Astrocyte (in vitro differentiated cells and primary cell): ENCODE data around the gene ZNF839. TPM values are rescaled to one million over a fixed set of nuclear protein-coding genes. Genes with fewer than 3 reads are reported as not detected.

Experiments
- DNase-seq: peaks from one replicate; pipeline ENCODE4 v3.0.0-alpha.2; 2010; ENCODE audit warnings: low read depth
- FAIRE-seq: peaks from 2 replicates; lab custom pipeline; 2011; peaks lifted over from hg19 to GRCh38; lab: Jason Lieb, UNC
- H2AFZ ChIP-seq: 2 replicates; pipeline ENCODE4 v1.6.0; 2012; ENCODE audit warnings: low read depth, low read length, inconsistent platforms
- H3K27ac ChIP-seq: 2 replicates; pipeline ENCODE4 v1.5.1; 2011; ENCODE audit warnings: low read depth, low read length, inconsistent platforms
- H3K27me3 ChIP-seq: 2 replicates; pipeline ENCODE4 v1.6.0; 2011; ENCODE audit warnings: low read length, inconsistent platforms; ENCODE audit not compliant: insufficient read depth
- H3K36me3 ChIP-seq: 2 replicates; pipeline ENCODE4 v1.5.1; 2011; ENCODE audit warnings: low read length, inconsistent platforms; ENCODE audit not compliant: insufficient read depth
- H3K4me1 ChIP-seq: 2 replicates; pipeline ENCODE4 v1.5.1; 2011; ENCODE audit warnings: low read length, inconsistent platforms; ENCODE audit not compliant: insufficient read depth
- H3K4me2 ChIP-seq: 2 replicates; pipeline ENCODE4 v1.6.0; 2012; ENCODE audit warnings: low read length, inconsistent platforms
- H3K4me3 ChIP-seq: 2 replicates; pipeline ENCODE4 v1.5.1; 2011; ENCODE audit warnings: low read depth, mild to moderate bottlenecking, low read length, inconsistent platforms; ENCODE audit not compliant: insufficient read depth
- H3K79me2 ChIP-seq: 2 replicates; pipeline ENCODE4 v1.6.0; 2012; ENCODE audit warnings: mild to moderate bottlenecking, low read length, inconsistent platforms; ENCODE audit not compliant: insufficient read depth
- H3K9ac ChIP-seq: 2 replicates; pipeline ENCODE4 v1.6.0; 2012; ENCODE audit warnings: mild to moderate bottlenecking, low read length, inconsistent platforms
- H3K9me3 ChIP-seq: 2 replicates; pipeline ENCODE4 v1.5.1; 2012; ENCODE audit warnings: low read depth, mild to moderate bottlenecking, low read length, inconsistent platforms; ENCODE audit not compliant: insufficient read depth
- H4K20me1 ChIP-seq: 2 replicates; pipeline ENCODE4 v1.6.0; 2012; ENCODE audit warnings: low read length, inconsistent platforms; ENCODE audit not compliant: insufficient read depth
- H3K27ac Mint-ChIP-seq: one replicate; pipeline ENCODE4 v1.8.0; 2021; ENCODE audit warnings: mild to moderate bottlenecking, mixed read lengths; ENCODE audit not compliant: unreplicated experiment
- H3K27me3 Mint-ChIP-seq: one replicate; pipeline ENCODE4 v1.8.0; 2021; ENCODE audit warnings: low read depth, mixed read lengths; ENCODE audit not compliant: unreplicated experiment
- H3K36me3 Mint-ChIP-seq: one replicate; pipeline ENCODE4 v1.8.0; 2021; ENCODE audit warnings: low read depth, mixed read lengths; ENCODE audit not compliant: unreplicated experiment
- H3K4me1 Mint-ChIP-seq: one replicate; pipeline ENCODE4 v1.8.0; 2021; ENCODE audit warnings: low read depth, mixed read lengths; ENCODE audit not compliant: unreplicated experiment
- H3K4me3 Mint-ChIP-seq: one replicate; pipeline ENCODE4 v1.8.0; 2021; ENCODE audit warnings: mild to moderate bottlenecking, moderate library complexity, mixed read lengths; ENCODE audit not compliant: unreplicated experiment
- H3K9me3 Mint-ChIP-seq: one replicate; pipeline ENCODE4 v1.8.0; 2021; ENCODE audit warnings: mild to moderate bottlenecking, mixed read lengths; ENCODE audit not compliant: unreplicated experiment
- EZH2 ChIP-seq: IDR thresholded peaks from 2 replicates; pipeline ENCODE4 v1.6.1; 2012; ENCODE audit warnings: mild to moderate bottlenecking, low read length, inconsistent platforms; ENCODE audit not compliant: insufficient read depth
- total RNA-seq: library from RNA; stranded (reverse); gene quantifications from 2 replicates; pipeline ENCODE4 v1.2.1, GENCODE V29; 2021
- TF ChIP-seq, protein P1 (sequence below): IDR thresholded peaks from 2 replicates; pipeline ENCODE4 v1.5.1; 2011; ENCODE audit warnings: low read depth, mild to moderate bottlenecking, inconsistent platforms, low read length, moderate library complexity; ENCODE audit not compliant: insufficient read depth

Gene ZNF839
- total RNA-seq, 1 donor from 2014 or later: 8.0 TPM

DNA sequence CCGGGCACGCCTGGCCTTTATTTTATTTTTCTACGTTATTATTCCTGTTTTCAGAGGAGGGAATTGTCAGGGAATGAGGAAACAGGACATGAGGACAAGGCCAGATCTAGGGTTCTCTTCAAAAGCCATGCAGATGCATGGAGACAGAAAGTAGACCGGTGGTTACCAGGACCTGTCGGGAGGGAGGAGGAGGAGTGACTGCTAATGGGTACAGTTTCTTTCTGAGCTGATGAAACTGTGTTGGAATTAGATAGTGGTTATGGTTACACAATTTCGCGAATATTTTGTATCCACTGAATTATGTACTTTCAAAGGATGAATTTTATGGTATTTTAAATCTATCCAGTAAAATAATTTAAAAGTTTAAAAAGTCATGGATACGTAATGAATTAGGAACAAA lies 11.3 kb downstream of the ZNF839 start:
- Histone ChIP-seq H3K36me3 (peaks cover 4% of the 10 kb centered on the region), H3K4me2 (no peak overlapping the region), H3K9ac (no peak overlapping the region), H4K20me1 (no peaks in the 10 kb centered on the region), H2AFZ (no peak overlapping the region), H3K4me3 (no peak overlapping the region), H3K4me1 (no peaks in the 10 kb centered on the region), H3K27me3 (no peaks in the 10 kb centered on the region), H3K79me2 (no peaks in the 10 kb centered on the region), H3K27ac (no peak overlapping the region), H3K9me3 (no peaks in the 10 kb centered on the region)
- TF ChIP-seq, protein P1, sequence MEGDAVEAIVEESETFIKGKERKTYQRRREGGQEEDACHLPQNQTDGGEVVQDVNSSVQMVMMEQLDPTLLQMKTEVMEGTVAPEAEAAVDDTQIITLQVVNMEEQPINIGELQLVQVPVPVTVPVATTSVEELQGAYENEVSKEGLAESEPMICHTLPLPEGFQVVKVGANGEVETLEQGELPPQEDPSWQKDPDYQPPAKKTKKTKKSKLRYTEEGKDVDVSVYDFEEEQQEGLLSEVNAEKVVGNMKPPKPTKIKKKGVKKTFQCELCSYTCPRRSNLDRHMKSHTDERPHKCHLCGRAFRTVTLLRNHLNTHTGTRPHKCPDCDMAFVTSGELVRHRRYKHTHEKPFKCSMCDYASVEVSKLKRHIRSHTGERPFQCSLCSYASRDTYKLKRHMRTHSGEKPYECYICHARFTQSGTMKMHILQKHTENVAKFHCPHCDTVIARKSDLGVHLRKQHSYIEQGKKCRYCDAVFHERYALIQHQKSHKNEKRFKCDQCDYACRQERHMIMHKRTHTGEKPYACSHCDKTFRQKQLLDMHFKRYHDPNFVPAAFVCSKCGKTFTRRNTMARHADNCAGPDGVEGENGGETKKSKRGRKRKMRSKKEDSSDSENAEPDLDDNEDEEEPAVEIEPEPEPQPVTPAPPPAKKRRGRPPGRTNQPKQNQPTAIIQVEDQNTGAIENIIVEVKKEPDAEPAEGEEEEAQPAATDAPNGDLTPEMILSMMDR: no peak
- no peak for TF ChIP-seq EZH2
- H3K4me1 Mint-ChIP-seq: no peaks in the 10 kb centered on the region
- no peaks in the 10 kb centered on the region for H3K9me3 Mint-ChIP-seq
- H3K36me3 Mint-ChIP-seq: peaks cover 4% of the 10 kb centered on the region
- DNase-seq: no peak
- no peak overlapping the region for H3K4me3 Mint-ChIP-seq
- no peak overlapping the region for H3K27ac Mint-ChIP-seq
- H3K27me3 Mint-ChIP-seq: no peaks in the 10 kb centered on the region
- no peak for FAIRE-seq

DNA sequence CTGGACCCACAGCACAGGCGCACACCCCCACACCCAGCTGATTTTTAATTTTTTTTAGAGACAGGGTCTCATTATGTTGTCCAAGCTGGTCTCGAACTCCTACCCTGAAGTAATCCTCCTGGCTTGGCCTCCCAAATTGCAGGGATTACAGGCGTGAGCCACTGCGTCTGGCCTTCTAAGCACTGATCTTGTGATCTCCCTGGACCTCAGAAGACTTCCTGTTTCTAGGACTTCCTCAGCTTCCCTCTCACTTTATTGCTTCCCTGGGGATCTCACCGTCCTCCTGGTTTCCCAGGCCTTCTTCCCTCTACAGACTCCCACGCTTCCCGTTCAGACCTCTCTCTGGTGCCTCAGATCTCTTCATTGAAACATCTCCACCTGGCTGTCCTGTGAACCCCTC lies 13.8 kb downstream of the ZNF839 start:
- H3K4me2 ChIP-seq: no peak overlapping the region
- H3K4me3 ChIP-seq: no peak overlapping the region
- no peak for FAIRE-seq
- H3K4me1 ChIP-seq: no peaks in the 10 kb centered on the region
- DNase-seq: no peak
- TF ChIP-seq, protein P1: no peak
- no peak for TF ChIP-seq EZH2
- no peaks in the 10 kb centered on the region for H4K20me1 ChIP-seq
- H3K27ac ChIP-seq: no peak overlapping the region
- H2AFZ ChIP-seq: no peak overlapping the region
- peaks cover 11% of the 10 kb centered on the region for H3K36me3 ChIP-seq
- Mint-ChIP-seq H3K36me3 (peaks cover 2% of the 10 kb centered on the region), H3K27ac (no peak overlapping the region), H3K9me3 (no peaks in the 10 kb centered on the region), H3K27me3 (no peaks in the 10 kb centered on the region), H3K4me3 (no peak overlapping the region), H3K4me1 (no peaks in the 10 kb centered on the region)
- H3K27me3 ChIP-seq: no peaks in the 10 kb centered on the region
- no peaks in the 10 kb centered on the region for H3K9me3 ChIP-seq
- no peak overlapping the region for H3K9ac ChIP-seq
- no peaks in the 10 kb centered on the region for H3K79me2 ChIP-seq

DNA sequence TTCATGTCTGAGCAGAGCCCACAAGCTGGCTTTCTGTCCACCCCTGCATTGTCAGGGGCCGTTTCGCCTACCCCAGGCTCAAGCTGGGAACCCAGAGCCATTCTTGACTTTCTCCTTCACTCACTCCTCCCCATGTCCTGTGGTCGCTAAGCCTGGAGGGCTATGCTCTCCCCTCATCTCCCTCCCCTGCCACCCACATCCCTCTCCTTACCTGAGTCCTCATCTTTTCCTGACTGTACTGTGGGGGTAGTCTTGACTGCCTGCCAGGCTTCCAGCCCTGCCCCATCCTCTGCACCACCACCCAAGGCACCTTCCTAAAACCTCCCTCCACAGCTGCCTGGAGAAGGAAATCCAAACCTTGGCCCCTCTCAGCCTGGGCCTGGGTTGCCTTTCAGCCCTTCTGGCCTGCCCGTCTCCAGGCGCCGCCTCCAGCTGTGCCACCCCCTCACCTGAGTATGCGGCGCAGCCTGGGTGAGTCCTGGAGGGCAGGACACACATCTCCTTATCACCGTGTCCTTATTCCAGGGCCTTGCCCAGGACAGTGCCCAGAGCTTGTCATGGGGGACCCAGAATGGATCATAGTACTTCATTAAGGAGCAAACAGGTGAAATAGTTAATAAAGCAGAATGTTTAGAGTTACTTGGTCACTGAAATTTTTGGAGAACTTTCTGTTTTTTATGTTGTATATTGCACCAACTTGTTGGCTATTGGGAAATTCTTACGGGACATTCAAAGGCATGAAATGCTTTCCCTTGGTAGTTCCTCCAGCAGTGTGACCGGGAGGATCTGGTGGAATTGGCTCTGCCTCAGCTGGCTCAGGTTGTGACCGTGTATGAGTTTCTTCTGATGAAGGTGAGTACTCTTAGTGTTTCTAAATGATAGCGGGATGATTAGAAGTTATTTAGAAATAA lies 14.5 kb downstream of the ZNF839 start:
- no peaks in the 10 kb centered on the region for H3K4me1 ChIP-seq
- H3K79me2 ChIP-seq: no peaks in the 10 kb centered on the region
- TF ChIP-seq, protein P1: no peak
- no peak for TF ChIP-seq EZH2
- Mint-ChIP-seq H3K27ac (no peak overlapping the region), H3K9me3 (no peaks in the 10 kb centered on the region), H3K4me1 (no peaks in the 10 kb centered on the region), H3K4me3 (no peak overlapping the region), H3K27me3 (no peaks in the 10 kb centered on the region), H3K36me3 (peaks cover 2% of the 10 kb centered on the region)
- H2AFZ ChIP-seq: no peak overlapping the region
- H3K4me3 ChIP-seq: no peak overlapping the region
- H3K27me3 ChIP-seq: no peaks in the 10 kb centered on the region
- peaks cover 11% of the 10 kb centered on the region for H3K36me3 ChIP-seq
- DNase-seq (no peak), FAIRE-seq (no peak)
- H3K9ac ChIP-seq: no peak overlapping the region
- H3K27ac ChIP-seq: no peak overlapping the region
- H3K4me2 ChIP-seq: no peak overlapping the region
- no peaks in the 10 kb centered on the region for H4K20me1 ChIP-seq
- no peaks in the 10 kb centered on the region for H3K9me3 ChIP-seq
